HG02981 (cell line): ENCODE measurements around the gene UBE2H.
"Not testable (repeated sequence)": the region's sequence is repeated elsewhere in the genome, so short reads cannot be mapped to it uniquely, and the experiment has no call there.

ENCODE experiments used
- ATAC-seq: cut with Tn5 transposase; IDR thresholded peaks from one replicate; pipeline ENCODE4 v1.9.1; 2021; ENCODE audit warnings: mild to moderate bottlenecking, moderate library complexity; ENCODE audit not compliant: unreplicated experiment

Gene UBE2H

GRCh38 chr7:129875745-129876411 is 76.9 kb downstream of the UBE2H start:
- no peak for ATAC-seq

- ATAC-seq: no peak
These were observed 77.6 kb downstream of the UBE2H start for GRCh38 chr7:129875160-129875559.

GRCh38 chr7:129874722-129875121 is 78.0 kb downstream of the UBE2H start:
- no peak for ATAC-seq

- ATAC-seq: no peak
These were observed 80.7 kb downstream of the UBE2H start for GRCh38 chr7:129872054-129872453.

- no peak for ATAC-seq
These were observed 82.1 kb downstream of the UBE2H start for GRCh38 chr7:129870668-129871067.

GRCh38 chr7:129866251-129866650 is 86.5 kb downstream of the UBE2H start:
- ATAC-seq: no peak

- ATAC-seq: no peak
These were observed 86.9 kb downstream of the UBE2H start for GRCh38 chr7:129865925-129866201.

GRCh38 chr7:129865093-129865924 is 87.5 kb downstream of the UBE2H start:
- ATAC-seq: no peak

GRCh38 chr7:129864676-129865075 is 88.1 kb downstream of the UBE2H start:
- not testable (repeated sequence) for ATAC-seq

GRCh38 chr7:129864042-129864441 is 88.7 kb downstream of the UBE2H start:
- ATAC-seq: no peak

- no peak for ATAC-seq
These were observed 90.1 kb downstream of the UBE2H start for GRCh38 chr7:129862682-129863081.

- not testable (repeated sequence) for ATAC-seq
These were observed 92.0 kb downstream of the UBE2H start for GRCh38 chr7:129860784-129861183.

GRCh38 chr7:129859183-129859582 is 93.6 kb downstream of the UBE2H start:
- no peak for ATAC-seq

- no peak for ATAC-seq
These were observed 94.3 kb downstream of the UBE2H start for GRCh38 chr7:129858490-129858889.

GRCh38 chr7:129857313-129857712 is 95.4 kb downstream of the UBE2H start:
- no peak for ATAC-seq

- ATAC-seq: no peak
These were observed 96.6 kb downstream of the UBE2H start for GRCh38 chr7:129855935-129856717.

GRCh38 chr7:129855234-129855673 is 97.5 kb downstream of the UBE2H start:
- ATAC-seq: no peak

- ATAC-seq: no peak
These were observed 98.4 kb downstream of the UBE2H start for GRCh38 chr7:129854401-129854800.

- no peak for ATAC-seq
These were observed 99.0 kb downstream of the UBE2H start for GRCh38 chr7:129853661-129854268.

GRCh38 chr7:129851809-129852208 is 101.0 kb downstream of the UBE2H start:
- no peak for ATAC-seq

- ATAC-seq: no peak
These were observed 101.6 kb downstream of the UBE2H start for GRCh38 chr7:129851174-129851573.
